GM18870 (cell line): Measurements from ENCODE around the gene UGGT1.
"Not testable (repeated sequence)": the region's sequence is repeated elsewhere in the genome, so short reads cannot be mapped to it uniquely, and the experiment has no call there.

Experiments used
- ATAC-seq: cut with Tn5 transposase; IDR thresholded peaks from one replicate; pipeline ENCODE4 v1.9.1; 2021; ENCODE audit warnings: moderate library complexity; ENCODE audit not compliant: unreplicated experiment

Gene UGGT1

GRCh38 chr2:128169933-128170709 lies 79.1 kb downstream of the UGGT1 start:
- no peak for ATAC-seq

DNA sequence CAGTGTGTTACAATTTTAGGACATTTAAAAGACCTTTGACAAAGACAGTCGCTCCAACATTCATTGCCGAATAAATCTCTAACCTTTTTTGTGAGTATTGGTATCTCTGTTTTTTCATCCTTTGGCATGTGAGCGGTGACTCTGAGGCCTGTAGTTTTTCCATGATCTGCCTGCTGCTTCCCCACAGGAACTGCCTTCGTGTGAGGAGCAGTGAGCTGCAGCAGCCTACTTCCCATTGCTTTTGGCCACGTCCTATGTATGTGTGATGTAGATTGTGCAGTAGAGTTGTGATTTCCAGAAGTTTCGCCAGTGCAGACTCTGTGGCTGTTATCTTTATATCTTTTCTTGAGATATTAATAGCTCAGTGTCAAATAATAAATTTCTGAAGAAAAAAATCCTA lies 79.8 kb downstream of the UGGT1 start:
- ATAC-seq = no peak

GRCh38 chr2:128172191-128172590 lies 81.2 kb downstream of the UGGT1 start:
- ATAC-seq = no peak

DNA sequence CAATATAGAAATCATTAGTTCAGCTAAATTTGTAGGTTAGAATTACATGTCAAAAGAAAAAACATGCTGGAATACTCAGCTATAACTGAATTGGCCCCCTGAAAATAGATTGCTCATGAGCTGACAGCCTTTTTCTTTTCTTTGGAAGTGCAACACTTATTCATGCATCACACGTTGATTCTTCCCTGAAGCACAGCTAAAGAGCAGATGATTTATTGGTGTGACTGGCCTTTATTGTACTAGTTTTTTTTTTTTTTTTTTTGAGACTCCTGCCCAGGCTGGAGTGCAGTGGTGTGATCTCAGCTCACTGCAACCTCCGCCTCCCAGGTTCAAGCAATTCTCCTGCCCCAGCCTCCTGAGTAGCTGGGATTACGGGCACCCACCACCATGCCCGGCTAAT lies 83.1 kb downstream of the UGGT1 start:
- not testable (repeated sequence) for ATAC-seq

GRCh38 chr2:128177315-128177714 lies 86.3 kb downstream of the UGGT1 start:
- ATAC-seq = no peak

DNA sequence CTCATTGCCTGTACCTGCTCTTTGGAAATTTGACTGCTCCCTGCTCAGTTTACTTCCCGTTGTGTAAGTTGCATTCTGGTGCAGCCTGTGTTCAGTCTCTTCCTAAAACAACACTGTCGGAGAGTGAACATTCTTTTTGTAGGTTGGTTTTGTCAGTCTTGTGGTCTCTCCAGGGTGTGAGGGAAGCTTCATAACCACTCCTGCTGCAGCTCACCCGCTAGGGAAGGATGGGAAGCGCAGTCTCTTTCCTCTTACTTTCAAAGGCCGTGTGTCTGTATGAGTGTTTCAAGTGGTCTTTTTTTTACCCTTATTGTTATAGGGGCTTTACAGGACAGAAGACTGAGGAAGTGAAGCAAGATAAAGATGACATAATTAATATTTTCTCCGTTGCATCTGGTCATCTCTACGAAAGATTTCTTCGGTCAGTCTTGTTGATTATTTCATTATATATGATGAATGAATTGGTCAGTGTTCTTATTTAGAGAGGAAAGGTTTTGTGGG lies 87.2 kb downstream of the UGGT1 start:
- no peak for ATAC-seq

DNA sequence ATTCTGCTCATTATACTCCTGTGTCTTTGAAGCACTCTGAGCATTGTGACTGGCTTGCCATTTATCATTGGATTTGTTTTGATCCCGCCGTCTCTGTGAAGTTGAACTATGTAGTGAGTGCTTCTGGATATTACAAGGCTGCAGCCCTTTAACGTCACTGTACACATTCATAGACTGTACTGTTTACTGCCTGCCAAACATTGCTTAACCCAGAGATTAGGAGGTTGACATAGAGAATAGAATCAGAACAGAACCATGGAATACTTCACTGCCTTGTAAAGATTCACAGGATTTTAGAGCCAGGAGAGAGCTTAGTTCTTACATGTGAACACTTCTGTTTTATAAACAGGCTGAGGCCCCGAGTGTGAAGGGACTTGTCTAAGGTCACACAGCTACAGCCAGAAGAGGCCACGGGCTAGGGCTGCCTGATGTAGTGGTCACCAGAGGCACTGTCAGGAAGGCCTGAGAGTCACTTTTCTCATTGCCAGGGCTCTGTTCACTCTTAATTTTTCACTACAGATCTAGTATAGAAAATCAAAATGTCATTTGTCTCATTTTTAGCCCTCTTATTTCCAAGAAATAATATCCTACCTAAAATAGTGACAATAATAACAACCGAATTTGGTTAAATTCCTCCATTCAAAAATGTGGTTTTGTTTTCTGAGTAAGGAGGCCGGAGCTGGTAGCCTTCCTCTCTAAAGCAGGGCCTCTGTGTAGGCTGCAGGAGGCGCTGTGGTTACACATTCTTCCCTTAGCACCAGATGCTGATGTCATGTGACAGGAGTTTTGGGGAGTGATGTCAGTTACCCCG lies 87.9 kb downstream of the UGGT1 start:
- no peak for ATAC-seq

DNA sequence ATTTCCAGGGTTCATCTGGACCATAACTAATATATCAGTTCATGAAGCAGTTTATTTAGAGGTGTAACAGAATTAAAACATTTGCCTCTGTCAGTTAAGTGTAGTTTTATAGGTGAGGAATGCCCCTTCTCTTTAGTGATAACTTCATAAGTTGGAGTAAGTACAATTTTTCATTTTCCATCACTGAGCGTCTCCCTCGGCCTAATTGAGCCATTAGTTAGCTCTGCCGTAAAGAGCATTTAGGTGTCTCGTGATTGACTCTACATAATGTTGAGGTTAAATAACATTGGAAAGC lies 88.4 kb downstream of the UGGT1 start:
- no peak for ATAC-seq

- no peak for ATAC-seq
Measured at GRCh38 chr2:128180031-128180430, 89.0 kb downstream of the UGGT1 start.

- ATAC-seq = no peak
Measured at GRCh38 chr2:128185576-128185975, 94.6 kb downstream of the UGGT1 start.

DNA sequence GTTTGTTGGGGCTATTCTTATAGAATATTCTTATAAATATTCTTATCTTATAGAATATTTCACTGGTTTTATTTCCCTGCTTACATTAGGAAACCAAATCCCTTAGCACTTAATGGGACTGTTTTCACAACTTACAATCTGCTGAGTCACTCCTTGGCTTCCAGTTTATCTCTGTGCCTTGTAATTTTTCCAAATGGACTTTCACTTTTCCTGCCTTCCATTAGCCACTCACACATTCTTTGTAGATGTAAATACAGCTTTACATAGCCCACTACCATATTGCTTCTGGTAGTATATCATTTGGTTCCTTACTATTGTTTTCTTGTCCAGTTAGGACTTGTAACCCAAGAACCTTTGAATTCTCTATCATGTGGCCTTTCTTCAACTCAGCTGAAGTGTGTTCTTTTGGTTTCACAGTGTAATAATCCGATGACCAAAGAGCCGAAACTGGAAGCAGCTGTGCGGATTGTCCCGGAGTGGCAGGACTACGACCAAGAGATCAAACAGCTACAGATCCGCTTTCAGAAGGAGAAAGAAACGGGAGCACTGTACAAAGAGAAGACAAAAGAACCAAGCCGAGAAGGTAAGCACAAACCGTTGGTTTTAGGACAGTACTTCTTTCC lies 96.1 kb downstream of the UGGT1 start:
- no peak for ATAC-seq

GRCh38 chr2:128195435-128195984 lies 104.5 kb downstream of the UGGT1 start:
- no peak for ATAC-seq

GRCh38 chr2:128196026-128196425 lies 105.0 kb downstream of the UGGT1 start:
- ATAC-seq = no peak

DNA sequence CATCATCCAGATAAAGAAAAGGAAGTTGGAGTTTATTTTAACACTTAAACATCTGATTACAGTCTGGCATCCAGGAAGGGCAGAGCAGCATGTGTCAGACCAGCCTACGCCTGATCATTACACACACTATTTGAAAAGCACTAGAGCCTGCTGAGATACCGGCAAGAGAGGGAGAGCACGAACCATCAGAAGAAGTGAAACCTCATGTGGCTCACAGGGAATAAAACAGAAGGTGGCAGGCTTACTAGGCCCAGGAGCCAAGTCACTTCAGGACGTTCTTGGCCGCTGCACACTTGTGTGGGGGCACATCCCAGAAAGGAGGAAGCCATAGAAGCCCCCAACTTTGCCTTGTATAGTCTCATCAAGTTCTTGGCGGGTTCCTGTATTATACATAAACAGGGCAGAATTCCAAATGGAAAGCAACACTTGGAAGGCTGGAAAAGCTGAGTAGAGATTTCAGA lies 105.5 kb downstream of the UGGT1 start:
- no peak for ATAC-seq

GRCh38 chr2:128197059-128197458 lies 106.1 kb downstream of the UGGT1 start:
- ATAC-seq = no peak

DNA sequence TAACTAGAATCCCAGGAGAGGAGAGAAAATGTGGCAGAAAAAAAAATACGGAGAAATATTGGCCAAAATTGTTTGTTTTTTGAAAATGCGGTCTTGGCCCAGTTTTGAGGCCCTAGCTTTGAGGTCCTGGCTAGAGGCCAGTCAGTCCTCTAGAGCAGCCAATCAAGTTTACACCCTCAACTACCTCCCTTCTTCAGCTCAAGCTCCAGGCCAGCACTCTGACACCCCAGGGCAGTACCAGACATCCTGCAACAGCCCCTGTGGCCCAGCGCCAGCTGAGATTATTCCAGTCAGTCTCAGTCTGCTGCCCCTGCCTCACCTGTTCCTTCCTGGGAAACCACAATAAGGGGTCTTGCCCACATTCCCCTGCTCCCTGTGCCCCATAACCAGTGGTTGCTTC lies 107.7 kb downstream of the UGGT1 start:
- ATAC-seq = no peak

DNA sequence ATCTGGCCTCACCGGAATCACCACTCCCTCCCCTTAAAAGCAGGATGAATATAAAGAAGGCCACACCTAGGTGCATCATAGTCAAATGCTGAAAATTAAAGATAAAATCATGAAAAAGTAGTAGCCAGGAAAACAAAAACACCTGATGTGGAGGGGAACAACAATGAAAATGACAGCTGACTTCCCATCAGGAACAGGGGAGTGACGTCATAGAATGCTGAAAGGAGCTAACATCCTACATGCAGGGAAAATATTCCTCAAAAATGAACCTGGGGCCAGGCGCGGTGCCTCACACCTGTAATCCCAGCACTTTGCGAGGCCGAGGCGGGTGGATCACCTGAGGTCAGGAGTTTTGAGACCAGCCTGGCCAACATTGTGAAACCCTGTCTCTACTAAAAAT lies 108.1 kb downstream of the UGGT1 start:
- no peak for ATAC-seq

GRCh38 chr2:128202791-128203190 lies 111.8 kb downstream of the UGGT1 start:
- no peak for ATAC-seq

DNA sequence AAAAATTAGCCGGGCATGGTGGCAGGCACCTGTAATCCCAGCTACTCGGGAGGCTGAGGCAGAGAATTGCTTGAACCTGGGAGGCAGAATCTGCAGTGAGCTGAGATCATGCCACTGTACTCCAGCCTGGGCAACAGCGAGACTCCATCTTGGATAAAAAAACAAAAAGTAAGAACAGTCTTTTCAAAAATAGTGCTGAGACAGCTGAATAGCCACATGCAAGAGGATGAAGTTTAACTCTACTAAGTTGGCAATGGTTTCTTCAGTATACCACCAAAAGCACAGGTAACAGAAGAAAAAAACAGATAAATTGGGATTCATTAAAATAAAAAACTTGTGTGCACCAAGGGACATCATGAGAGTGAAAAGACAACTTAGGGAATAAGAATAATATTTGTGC lies 115.2 kb downstream of the UGGT1 start:
- ATAC-seq = no peak

GRCh38 chr2:128208023-128208422 lies 117.0 kb downstream of the UGGT1 start:
- no peak for ATAC-seq

DNA sequence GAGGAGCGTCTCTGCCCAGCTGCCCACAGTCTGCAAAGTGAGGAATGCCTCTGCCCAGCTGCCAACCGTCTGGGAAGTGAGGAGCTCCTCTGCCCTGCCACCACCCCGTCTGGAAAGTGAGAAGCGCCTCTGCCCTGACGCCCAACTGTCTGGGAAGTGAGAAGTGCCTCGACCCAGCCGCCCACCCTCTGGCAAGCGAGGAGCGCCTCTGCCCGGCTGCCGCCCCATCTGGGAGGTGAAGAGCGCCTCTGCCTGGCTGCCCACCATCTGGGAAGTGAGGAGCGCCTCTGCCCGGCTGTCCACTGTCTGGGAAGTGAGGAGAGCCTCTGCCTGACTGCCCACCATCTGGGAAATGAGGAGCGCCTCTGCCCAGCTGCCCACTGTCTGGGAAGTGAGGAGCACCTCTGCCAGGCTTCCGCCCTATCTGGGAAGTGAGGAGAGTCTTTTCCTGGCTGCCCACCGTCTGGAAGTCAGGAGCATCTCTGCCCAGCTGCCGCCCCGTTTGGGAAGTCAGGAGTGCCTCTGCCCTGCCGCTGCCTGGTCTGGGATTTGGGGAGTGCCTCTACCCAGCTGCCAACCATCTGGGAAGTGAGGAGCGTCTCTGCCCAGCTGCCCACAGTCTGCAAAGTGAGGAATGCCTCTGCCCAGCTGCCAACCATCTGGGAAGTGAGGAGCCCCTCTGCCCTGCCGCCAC lies 117.8 kb downstream of the UGGT1 start:
- ATAC-seq = not testable (repeated sequence)
